H54 (cell line): ENCODE measurements around the gene WWOX.
A peak's percentile ranks its signal among the peaks of the same experiment; 100 is the strongest.

ENCODE experiments used
- DNase-seq: peaks from one replicate; pipeline ENCODE4 v3.0.0; 2011; ENCODE audit warnings: low spot score, mixed read lengths; ENCODE audit not compliant: insufficient read length
- FAIRE-seq: peaks from 3 replicates; lab custom pipeline; 2011; peaks lifted over from hg19 to GRCh38; lab: Jason Lieb, UNC
- POLR2A ChIP-seq: IDR thresholded peaks from 2 replicates; pipeline ENCODE4 v1.6.1; 2011; ENCODE audit warnings: low read depth, mild to moderate bottlenecking, low read length

Gene WWOX

GRCh38 chr16:78118469-78119025 is 19.1 kb downstream of the WWOX start:
- no peak for TF ChIP-seq POLR2A
- no peak for DNase-seq
- FAIRE-seq: no peak

DNA sequence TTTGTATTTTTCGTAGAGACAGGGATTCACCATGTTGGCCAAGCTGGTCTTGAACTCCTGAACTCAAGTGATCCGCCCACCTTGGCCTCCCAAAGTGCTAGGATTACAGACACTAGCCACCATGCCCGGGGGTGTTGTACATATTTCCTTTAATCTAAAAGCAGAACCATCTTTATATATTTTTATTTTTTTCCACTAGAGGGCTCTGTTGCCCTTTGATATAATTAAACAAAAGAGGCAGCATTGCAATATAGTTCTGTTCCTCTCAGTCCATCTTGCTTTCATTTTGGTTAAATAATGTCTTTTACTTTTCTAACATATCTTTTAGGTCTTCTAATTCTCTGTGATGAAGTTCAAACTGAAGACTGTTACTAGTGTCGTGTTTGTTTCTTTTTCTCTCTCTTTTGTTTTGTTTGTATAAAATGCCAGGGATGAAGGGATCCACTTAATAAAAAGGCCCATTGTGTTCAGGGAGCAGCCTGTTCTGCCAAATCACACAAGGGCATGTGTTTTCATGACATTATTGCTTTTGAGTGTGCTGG is 23.4 kb downstream of the WWOX start:
- DNase-seq (peak; percentile 52), FAIRE-seq (no peak)
- no peak for TF ChIP-seq POLR2A

DNA sequence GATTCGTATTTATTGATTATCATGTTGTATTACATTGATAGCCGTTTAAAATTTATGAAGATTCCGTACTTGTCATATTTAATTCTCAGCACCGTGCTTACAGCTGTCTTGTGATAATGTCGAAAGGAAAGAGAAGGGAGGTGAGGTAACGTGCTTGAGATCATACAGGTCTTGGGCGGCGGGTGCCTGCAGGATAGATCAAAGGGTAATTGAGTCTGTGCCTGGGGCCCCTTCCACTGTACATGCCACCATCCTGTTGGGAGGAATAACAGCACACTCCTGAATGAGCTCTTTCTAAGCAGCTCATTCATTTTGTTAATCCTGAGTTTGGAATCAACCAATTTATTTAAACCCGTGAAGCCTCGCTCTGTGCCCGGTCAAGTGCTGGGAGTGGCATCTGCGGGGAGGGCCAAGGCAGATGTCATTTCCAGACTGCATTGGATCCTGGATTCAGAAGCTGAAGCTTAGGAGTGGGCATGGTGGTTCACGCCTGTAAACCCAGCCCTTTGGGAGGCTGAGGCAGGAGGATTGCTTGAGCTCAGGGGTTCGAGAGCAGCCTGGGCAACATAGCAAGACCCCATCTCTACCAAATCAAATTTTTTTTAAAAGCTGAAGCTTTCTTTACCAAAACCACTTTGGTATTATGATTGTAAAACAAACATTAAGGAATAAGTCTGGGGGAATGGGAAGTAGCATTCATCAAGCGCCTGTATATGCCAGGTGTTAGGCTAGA is 25.8 kb downstream of the WWOX start:
- no peak for DNase-seq
- TF ChIP-seq POLR2A: no peak
- FAIRE-seq: no peak

DNA sequence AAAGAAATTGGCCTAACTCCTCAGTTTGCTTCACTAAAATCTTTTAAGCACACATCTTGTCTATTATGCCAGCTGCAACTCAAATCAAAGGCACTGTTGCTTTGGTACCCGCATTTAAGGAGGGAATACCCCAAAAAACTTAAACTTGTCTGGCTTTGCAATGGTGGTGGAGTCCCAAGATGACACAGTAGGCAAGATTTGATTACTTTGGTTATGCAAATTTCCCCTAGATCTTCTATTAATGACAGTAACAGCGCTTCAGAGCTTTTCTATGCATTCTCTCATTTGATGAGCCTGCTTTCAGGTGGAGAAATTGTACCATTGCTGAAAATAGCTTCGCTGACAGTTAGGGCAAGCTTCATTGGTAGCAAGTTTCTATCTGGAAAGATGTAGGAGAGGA is 27.2 kb downstream of the WWOX start:
- DNase-seq: no peak
- FAIRE-seq: no peak

GRCh38 chr16:78127130-78127529 is 27.7 kb downstream of the WWOX start:
- DNase-seq (no peak), FAIRE-seq (no peak)
- TF ChIP-seq POLR2A: no peak

More for the DNA sequence above, 27.2 kb downstream of the WWOX start:
- no peak for TF ChIP-seq POLR2A

- TF ChIP-seq POLR2A: no peak
- no peak for DNase-seq
- no peak for FAIRE-seq
Observed at GRCh38 chr16:78128913-78129312, 29.5 kb downstream of the WWOX start.

DNA sequence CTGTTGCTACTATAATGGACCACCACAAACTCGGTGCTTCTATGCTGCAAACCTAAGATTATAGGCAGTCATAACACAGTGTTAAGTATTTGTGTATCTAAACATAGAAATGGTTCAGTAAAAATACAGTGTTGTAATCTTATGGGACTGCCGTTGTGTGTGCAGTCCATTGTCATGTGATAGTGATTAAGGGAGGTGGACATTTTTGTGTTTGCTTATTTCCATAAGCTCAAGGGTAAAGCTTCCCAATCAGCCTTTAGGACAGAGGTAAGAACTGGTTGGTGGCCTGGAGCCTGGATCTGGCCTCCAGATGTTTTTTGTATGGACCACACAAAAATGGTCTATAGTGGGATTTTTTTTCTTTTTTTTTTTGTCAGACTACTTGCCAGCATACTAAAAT is 29.9 kb downstream of the WWOX start:
- no peak for FAIRE-seq
- TF ChIP-seq POLR2A: no peak
- no peak for DNase-seq

DNA sequence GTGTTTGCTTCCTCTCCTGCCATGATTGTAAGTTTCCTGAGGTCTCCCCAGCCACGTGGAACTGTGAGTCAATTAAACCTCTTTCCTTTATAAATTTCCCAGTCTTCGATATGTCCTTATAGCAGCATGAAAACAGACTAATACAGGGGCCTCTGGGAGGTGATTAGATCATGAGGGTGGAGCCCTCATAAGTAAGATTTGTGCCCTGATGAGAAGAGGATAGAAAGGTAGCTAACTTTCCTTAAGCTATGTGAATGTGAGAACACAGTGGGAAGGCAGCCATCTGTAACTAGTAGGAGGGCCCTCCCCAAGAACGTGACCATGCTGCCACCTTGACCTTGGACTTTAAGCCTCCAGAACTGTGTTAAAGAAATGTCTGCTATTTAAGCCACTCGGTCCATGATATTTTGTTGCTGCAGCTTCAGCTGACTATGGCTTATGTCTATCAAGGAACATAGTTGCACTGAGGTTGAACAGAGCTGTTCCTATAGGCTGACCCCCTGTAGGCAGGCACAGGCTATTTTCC is 30.7 kb downstream of the WWOX start:
- no peak for FAIRE-seq
- no peak for DNase-seq
- TF ChIP-seq POLR2A: no peak

DNA sequence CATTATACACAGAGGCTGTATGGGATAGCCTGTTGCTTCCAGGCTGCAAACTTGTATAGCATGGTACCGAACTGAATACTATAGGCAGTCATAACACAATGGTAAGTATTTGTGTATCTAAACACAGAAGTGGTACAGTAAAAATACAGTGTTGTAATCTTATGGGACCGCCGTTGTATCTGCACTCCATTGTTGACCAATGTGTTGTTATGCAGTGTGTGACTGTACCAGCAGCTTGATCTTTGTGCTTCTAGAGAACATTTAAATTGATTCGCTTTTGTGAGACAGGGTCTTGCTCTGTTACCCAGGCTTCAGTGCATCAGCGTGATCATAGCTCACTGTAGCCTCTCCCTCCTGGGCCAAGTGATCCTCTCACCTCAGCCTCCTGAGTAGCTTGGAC is 31.5 kb downstream of the WWOX start:
- no peak for TF ChIP-seq POLR2A
- FAIRE-seq (no peak), DNase-seq (no peak)

- no peak for TF ChIP-seq POLR2A
- FAIRE-seq: no peak
- no peak for DNase-seq
Observed at GRCh38 chr16:78133919-78134318, 34.5 kb downstream of the WWOX start.

- DNase-seq: no peak
- no peak for TF ChIP-seq POLR2A
- no peak for FAIRE-seq
Observed at GRCh38 chr16:78134944-78135619, 35.6 kb downstream of the WWOX start.

DNA sequence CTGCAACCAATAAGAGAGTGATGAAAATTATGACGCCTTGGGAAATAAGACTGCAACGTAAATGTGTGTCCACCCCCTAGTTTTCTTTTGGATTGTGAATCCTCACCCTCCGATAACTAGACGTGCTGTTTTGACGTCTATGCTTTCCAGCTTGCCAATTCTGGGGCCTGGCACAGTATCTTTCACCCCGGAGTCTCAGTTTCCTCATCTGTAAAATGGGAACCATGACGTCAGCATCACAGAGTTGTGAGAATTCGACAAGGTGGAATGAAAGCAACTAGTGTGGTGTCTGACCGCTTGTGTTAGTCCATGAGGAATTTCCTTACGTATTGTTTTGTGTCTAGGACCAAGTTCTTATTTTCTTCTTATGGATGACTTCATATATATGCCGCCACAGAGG is 37.7 kb downstream of the WWOX start:
- FAIRE-seq: no peak
- DNase-seq: no peak
- no peak for TF ChIP-seq POLR2A

DNA sequence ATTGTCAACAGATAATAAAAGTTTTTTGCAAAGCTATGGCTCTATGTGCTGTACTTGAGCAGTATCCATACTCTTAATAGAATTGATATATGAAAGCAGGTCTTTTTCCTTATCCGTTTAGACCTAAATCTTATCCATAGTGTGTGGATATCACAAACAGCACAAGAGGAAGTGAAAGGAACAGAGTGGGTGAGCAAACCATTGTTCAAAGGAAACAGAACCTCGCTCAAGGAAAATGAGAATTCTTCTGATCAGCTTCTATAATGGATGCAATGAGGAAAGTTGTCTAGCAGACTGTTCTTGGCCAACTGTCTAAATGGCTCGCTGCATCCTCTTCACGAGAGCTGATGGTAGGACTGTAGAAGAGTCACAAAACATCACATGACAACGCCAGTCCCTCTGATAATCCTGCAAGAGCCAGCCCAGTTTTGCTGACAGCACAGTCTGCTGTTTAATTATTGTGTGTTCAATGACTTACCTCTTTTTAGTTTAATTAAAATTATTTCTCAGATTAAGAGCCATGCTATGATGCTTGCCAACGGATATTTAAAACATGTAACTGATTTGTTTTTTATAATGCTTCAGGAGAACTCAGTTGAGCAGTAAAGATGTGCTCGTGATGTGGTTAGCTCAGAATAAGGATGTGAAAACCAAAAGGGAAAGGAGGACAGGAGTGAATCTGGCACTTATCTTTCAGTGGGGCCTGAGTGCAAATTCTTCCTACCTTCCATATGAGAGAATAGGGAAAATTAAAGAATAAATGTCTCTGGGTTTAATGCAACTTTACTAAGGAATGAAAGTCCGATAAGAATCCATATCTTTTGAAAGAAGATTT is 38.5 kb downstream of the WWOX start:
- no peak for DNase-seq
- no peak for TF ChIP-seq POLR2A
- FAIRE-seq: no peak
